ENCODE data around the gene LPP.

Gene LPP

DNA sequence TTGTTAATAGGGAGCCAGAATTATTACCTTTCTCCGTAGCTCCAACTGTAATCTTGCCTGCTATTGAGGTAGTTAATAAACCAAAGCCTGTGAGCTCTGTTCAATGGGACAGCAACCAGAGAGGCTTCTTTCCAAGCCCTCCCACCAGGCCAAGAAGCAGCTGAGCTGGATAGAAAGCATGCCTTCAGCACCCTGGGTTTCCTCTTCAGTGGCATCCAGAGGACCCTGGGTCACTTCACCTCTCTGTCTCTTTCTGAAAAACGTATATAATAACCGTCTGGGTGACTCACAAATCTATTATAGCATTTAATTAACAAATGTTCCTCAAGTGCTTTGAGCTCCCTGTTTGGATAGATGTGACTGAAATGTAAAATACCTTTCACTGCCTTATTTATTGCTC, 420.0 kb downstream of the LPP start:
- no peak overlapping the region for H3K27ac ChIP-seq (replicated peaks)
- no peak overlapping the region for H3K4me3 ChIP-seq (replicated peaks; ENCODE audit: insufficient read depth, low read length)
- H3K27me3 ChIP-seq (ENCODE audit: insufficient read depth, poor library complexity, severe bottlenecking): no peaks in the 10 kb centered on the region
- TF ChIP-seq GABPA (IDR thresholded peaks at IDR 0.05; ENCODE audit: low read depth): no peak
- TF ChIP-seq, protein P1, sequence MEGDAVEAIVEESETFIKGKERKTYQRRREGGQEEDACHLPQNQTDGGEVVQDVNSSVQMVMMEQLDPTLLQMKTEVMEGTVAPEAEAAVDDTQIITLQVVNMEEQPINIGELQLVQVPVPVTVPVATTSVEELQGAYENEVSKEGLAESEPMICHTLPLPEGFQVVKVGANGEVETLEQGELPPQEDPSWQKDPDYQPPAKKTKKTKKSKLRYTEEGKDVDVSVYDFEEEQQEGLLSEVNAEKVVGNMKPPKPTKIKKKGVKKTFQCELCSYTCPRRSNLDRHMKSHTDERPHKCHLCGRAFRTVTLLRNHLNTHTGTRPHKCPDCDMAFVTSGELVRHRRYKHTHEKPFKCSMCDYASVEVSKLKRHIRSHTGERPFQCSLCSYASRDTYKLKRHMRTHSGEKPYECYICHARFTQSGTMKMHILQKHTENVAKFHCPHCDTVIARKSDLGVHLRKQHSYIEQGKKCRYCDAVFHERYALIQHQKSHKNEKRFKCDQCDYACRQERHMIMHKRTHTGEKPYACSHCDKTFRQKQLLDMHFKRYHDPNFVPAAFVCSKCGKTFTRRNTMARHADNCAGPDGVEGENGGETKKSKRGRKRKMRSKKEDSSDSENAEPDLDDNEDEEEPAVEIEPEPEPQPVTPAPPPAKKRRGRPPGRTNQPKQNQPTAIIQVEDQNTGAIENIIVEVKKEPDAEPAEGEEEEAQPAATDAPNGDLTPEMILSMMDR (IDR thresholded peaks at IDR 0.05; ENCODE audit: insufficient read depth, low read length): no peak
- TF ChIP-seq POLR2AphosphoS5 (IDR thresholded peaks at IDR 0.05; ENCODE audit: low read depth): no peak
- no peak for TF ChIP-seq SPI1 (IDR thresholded peaks at IDR 0.05; ENCODE audit: borderline replicate concordance, low read depth)
- TF ChIP-seq, protein P2, sequence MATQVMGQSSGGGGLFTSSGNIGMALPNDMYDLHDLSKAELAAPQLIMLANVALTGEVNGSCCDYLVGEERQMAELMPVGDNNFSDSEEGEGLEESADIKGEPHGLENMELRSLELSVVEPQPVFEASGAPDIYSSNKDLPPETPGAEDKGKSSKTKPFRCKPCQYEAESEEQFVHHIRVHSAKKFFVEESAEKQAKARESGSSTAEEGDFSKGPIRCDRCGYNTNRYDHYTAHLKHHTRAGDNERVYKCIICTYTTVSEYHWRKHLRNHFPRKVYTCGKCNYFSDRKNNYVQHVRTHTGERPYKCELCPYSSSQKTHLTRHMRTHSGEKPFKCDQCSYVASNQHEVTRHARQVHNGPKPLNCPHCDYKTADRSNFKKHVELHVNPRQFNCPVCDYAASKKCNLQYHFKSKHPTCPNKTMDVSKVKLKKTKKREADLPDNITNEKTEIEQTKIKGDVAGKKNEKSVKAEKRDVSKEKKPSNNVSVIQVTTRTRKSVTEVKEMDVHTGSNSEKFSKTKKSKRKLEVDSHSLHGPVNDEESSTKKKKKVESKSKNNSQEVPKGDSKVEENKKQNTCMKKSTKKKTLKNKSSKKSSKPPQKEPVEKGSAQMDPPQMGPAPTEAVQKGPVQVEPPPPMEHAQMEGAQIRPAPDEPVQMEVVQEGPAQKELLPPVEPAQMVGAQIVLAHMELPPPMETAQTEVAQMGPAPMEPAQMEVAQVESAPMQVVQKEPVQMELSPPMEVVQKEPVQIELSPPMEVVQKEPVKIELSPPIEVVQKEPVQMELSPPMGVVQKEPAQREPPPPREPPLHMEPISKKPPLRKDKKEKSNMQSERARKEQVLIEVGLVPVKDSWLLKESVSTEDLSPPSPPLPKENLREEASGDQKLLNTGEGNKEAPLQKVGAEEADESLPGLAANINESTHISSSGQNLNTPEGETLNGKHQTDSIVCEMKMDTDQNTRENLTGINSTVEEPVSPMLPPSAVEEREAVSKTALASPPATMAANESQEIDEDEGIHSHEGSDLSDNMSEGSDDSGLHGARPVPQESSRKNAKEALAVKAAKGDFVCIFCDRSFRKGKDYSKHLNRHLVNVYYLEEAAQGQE (IDR thresholded peaks at IDR 0.05; ENCODE audit: insufficient replicate concordance, low read depth): no peak
- no peak for DNase-seq (ENCODE audit: low read depth in 1 of 2, low spot score in 1 of 2)

- Histone ChIP-seq H3K27ac (replicated peaks) (no peak overlapping the region), H3K4me3 (replicated peaks; ENCODE audit: insufficient read depth, low read length) (no peak overlapping the region), H3K27me3 (ENCODE audit: insufficient read depth, poor library complexity, severe bottlenecking) (no peaks in the 10 kb centered on the region)
- TF ChIP-seq, protein P1 (IDR thresholded peaks at IDR 0.05; ENCODE audit: insufficient read depth, low read length): no peak
- TF ChIP-seq, protein P2 (IDR thresholded peaks at IDR 0.05; ENCODE audit: insufficient replicate concordance, low read depth): no peak
- no peak for TF ChIP-seq POLR2AphosphoS5 (IDR thresholded peaks at IDR 0.05; ENCODE audit: low read depth)
- no peak for TF ChIP-seq GABPA (IDR thresholded peaks at IDR 0.05; ENCODE audit: low read depth)
- TF ChIP-seq SPI1 (IDR thresholded peaks at IDR 0.05; ENCODE audit: borderline replicate concordance, low read depth): no peak
- DNase-seq (ENCODE audit: low read depth in 1 of 2, low spot score in 1 of 2): no peak
Measured at GRCh38 chr3:188574885-188575284, 420.9 kb downstream of the LPP start.

DNA sequence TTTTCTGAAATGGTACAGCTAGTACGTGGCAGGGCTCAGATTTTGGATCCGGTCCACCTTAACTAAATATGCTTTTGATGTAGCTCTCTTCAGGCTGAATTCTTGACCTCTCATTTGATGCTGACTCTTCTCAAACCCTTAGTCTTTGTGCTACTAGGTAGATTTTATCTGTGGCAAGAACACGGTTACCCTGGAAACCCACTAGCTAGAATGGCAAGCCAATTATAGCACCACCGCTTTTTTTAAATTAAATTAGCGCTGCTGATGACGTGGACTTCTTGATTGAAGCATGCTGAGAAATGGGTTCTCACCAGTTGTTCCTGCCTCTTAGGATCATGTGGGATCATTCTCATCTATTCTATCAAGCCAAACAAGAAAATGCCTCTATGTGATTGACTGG, 421.5 kb downstream of the LPP start:
- no peaks in the 10 kb centered on the region for H3K27me3 ChIP-seq (ENCODE audit: insufficient read depth, poor library complexity, severe bottlenecking)
- DNase-seq (ENCODE audit: low read depth in 1 of 2, low spot score in 1 of 2): no peak
- H3K4me3 ChIP-seq (replicated peaks; ENCODE audit: insufficient read depth, low read length): no peak overlapping the region
- no peak for TF ChIP-seq GABPA (IDR thresholded peaks at IDR 0.05; ENCODE audit: low read depth)
- TF ChIP-seq, protein P2 (IDR thresholded peaks at IDR 0.05; ENCODE audit: insufficient replicate concordance, low read depth): no peak
- no peak for TF ChIP-seq SPI1 (IDR thresholded peaks at IDR 0.05; ENCODE audit: borderline replicate concordance, low read depth)
- no peak for TF ChIP-seq POLR2AphosphoS5 (IDR thresholded peaks at IDR 0.05; ENCODE audit: low read depth)
- TF ChIP-seq, protein P1 (IDR thresholded peaks at IDR 0.05; ENCODE audit: insufficient read depth, low read length): no peak
- H3K27ac ChIP-seq (replicated peaks): no peak overlapping the region
